Parietal lobe (tissue), 2 donors: ENCODE results near the gene CCNH. TPM values are rescaled to one million over a fixed set of nuclear protein-coding genes. Genes with fewer than 3 reads are reported as not detected.

Experiments used
- small RNA-seq: library from RNA; depleted of rRNA; stranded (forward); fragments of <200 nt; gene quantifications from one replicate; pipeline ENCODE3, GENCODE V24; 2014; ENCODE audit warnings: low replicate concordance
- total RNA-seq: library from RNA; depleted of rRNA; stranded (reverse); fragments of >200 nt; gene quantifications from one replicate; pipeline ENCODE4 v1.2.3, GENCODE V29; 2014

The CCNH gene
- 296 TPM for total RNA-seq

GRCh38 chr5:87412630-87413342 lies at the start of gene CCNH:
Gene CCNH (minus strand): TSS chr5:87412930. CDS start chr5:87412794, 136 bp downstream.

Small RNA genes lying within 50 kb of the gene (small RNA-seq; reads per million reads assigned to genes)
- not detected for gene RNU6-727P

Other genes starting within 250 kb of the CCNH start
- gene RASA1, start 145.0 kb downstream of the CCNH start, total RNA-seq: 81.4 TPM